Mammary epithelial cell (primary cell): ENCODE results near the gene ARID1B.

ENCODE experiments used
- EZH2 ChIP-seq: IDR thresholded peaks from 2 replicates; pipeline ENCODE4 v1.6.1; 2012; ENCODE audit warnings: low read length, inconsistent platforms, borderline replicate concordance
- TF ChIP-seq, protein P1 (sequence below), 2 donors: IDR thresholded peaks in 1 of 2; conservative IDR thresholded peaks in 1 of 2; 2 replicates each; pipeline ENCODE4 v1.5.1; 2011 to 2012; ENCODE audit warnings: inconsistent platforms in 2 of 2, low read length in 2 of 2, mild to moderate bottlenecking in 2 of 2, control low read depth in 1 of 2, low read depth in 1 of 2; ENCODE audit not compliant: insufficient read depth in 1 of 2; ENCODE audit errors: extremely low read depth in 1 of 2

DNA sequence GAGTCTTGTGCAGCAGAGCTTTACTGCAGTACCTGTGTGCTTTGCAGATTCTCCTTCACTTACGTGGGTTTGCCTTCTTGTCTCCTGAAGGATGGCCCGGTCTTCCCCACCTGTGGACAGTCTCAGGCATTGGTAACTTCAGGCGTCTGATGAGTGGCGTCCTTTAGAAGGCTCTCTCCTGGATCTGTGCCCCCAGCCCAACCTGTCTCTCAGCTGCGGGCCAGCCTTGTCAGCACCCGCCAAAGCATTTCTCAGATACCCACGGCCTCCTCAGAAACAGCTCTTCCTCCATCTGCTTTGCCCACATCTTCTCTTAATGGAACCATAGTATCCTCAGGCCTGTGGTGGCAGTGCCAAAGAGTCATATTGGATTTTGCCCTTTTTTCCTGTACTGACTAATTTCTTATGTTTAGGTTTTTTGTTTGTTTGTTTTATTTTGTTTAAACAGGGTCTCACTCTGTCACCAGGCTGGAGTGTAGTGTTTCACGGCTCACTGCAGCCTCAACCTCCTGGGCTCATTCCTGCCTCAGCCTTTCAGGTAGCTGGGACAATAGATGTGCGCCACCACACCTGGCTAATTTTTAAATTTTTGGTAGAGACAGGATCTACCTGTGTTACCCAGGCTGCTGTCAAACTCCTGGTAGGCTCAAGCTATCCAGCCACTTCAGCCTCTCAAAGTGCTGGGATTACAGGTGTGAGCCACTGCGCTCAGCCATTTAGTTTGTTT, 96.6 kb downstream of the ARID1B start:
- TF ChIP-seq, protein P1, sequence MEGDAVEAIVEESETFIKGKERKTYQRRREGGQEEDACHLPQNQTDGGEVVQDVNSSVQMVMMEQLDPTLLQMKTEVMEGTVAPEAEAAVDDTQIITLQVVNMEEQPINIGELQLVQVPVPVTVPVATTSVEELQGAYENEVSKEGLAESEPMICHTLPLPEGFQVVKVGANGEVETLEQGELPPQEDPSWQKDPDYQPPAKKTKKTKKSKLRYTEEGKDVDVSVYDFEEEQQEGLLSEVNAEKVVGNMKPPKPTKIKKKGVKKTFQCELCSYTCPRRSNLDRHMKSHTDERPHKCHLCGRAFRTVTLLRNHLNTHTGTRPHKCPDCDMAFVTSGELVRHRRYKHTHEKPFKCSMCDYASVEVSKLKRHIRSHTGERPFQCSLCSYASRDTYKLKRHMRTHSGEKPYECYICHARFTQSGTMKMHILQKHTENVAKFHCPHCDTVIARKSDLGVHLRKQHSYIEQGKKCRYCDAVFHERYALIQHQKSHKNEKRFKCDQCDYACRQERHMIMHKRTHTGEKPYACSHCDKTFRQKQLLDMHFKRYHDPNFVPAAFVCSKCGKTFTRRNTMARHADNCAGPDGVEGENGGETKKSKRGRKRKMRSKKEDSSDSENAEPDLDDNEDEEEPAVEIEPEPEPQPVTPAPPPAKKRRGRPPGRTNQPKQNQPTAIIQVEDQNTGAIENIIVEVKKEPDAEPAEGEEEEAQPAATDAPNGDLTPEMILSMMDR (conservative IDR thresholded peaks at IDR 0.05 in 1 of 2, IDR thresholded peaks at IDR 0.05 in 1 of 2; ENCODE audit: extremely low read depth in 1 of 2, insufficient read depth in 1 of 2, low read depth in 1 of 2, low read length in 2 of 2) = no peak
- no peak for TF ChIP-seq EZH2
